CD4-positive, alpha-beta memory T cell (primary cell): ENCODE results near the gene FAM185A. TPM values are rescaled to one million over a fixed set of nuclear protein-coding genes. Genes with fewer than 3 reads are reported as not detected.
"Not testable (repeated sequence)": the region's sequence is repeated elsewhere in the genome, so short reads cannot be mapped to it uniquely, and the experiment has no call there.

ENCODE experiments used
- CTCF ChIA-PET: fragments of 350-600 bp; sonication (Branson Sonifier 250); formaldehyde crosslinking; loops from one replicate; lab custom pipeline; 2021; ENCODE audit warnings: inconsistent platforms; ENCODE audit not compliant: partially characterized antibody; lab: Charles Lee
- POLR2A ChIA-PET: fragments of 350-600 bp; sonication (Branson Sonifier 250); formaldehyde crosslinking; loops from one replicate; lab custom pipeline; 2021; ENCODE audit not compliant: partially characterized antibody; lab: Charles Lee
- DNase-seq, 5 donors: peaks; one replicate each; pipeline versions ENCODE4 v3.0.0 to v3.0.0-alpha.2; 2020 to 2022; ENCODE audit warnings: mixed read lengths in 1 of 5
- H3K27ac ChIP-seq: one replicate; pipeline ENCODE4 v1.7.0; 2013; ENCODE audit warnings: low read depth, low read length
- H3K27me3 ChIP-seq: 2 replicates; pipeline ENCODE4 v1.7.0; 2013; ENCODE audit warnings: mild to moderate bottlenecking, low read length, moderate library complexity; ENCODE audit not compliant: insufficient read depth
- H3K36me3 ChIP-seq: 2 replicates; pipeline ENCODE4 v1.7.0; 2013; ENCODE audit warnings: mild to moderate bottlenecking, low read length, moderate library complexity; ENCODE audit not compliant: insufficient read depth
- H3K4me1 ChIP-seq: 2 replicates; pipeline ENCODE4 v1.7.0; 2013; ENCODE audit warnings: mild to moderate bottlenecking, low read length, moderate library complexity; ENCODE audit not compliant: insufficient read depth
- H3K4me3 ChIP-seq, 2 donors: one replicate each; pipeline ENCODE4 v1.7.0; 2013; ENCODE audit warnings: low read length in 2 of 2, mild to moderate bottlenecking in 1 of 2
- H3K9me3 ChIP-seq, 2 donors: one replicate each; pipeline ENCODE4 v1.7.0; 2013; ENCODE audit warnings: low read length in 2 of 2, control low read depth in 1 of 2; ENCODE audit not compliant: control insufficient read depth in 1 of 2
- H3K27ac Mint-ChIP-seq, 7 donors: one replicate each; pipeline ENCODE4 v1.8.0; 2020 to 2021; ENCODE audit warnings: mixed read lengths in 7 of 7, mild to moderate bottlenecking in 6 of 7, inconsistent platforms in 3 of 7, moderate library complexity in 3 of 7
- H3K27me3 Mint-ChIP-seq, 2 donors: one replicate each; pipeline ENCODE4 v1.8.0; 2020 to 2021; ENCODE audit warnings: mixed read lengths in 2 of 2
- H3K36me3 Mint-ChIP-seq, 2 donors: one replicate each; pipeline ENCODE4 v1.8.0; 2020 to 2021; ENCODE audit warnings: mixed read lengths in 2 of 2, inconsistent platforms in 1 of 2, mild to moderate bottlenecking in 1 of 2
- H3K4me1 Mint-ChIP-seq, 4 donors: one replicate each; pipeline ENCODE4 v1.8.0; 2020 to 2021; ENCODE audit warnings: mixed read lengths in 4 of 4, mild to moderate bottlenecking in 1 of 4
- H3K4me3 Mint-ChIP-seq, 8 donors: one replicate each; pipeline ENCODE4 v1.8.0; 2020 to 2021; ENCODE audit warnings: mixed read lengths in 8 of 8, mild to moderate bottlenecking in 7 of 8, moderate library complexity in 6 of 8, inconsistent platforms in 3 of 8
- H3K9me3 Mint-ChIP-seq, 8 donors: one replicate each; pipeline ENCODE4 v1.8.0; 2020 to 2021; ENCODE audit warnings: mixed read lengths in 8 of 8, mild to moderate bottlenecking in 5 of 8, inconsistent platforms in 3 of 8, moderate library complexity in 1 of 8
- intact Hi-C: fragments of 100-400 bp; cut with micrococcal nuclease; formaldehyde crosslinking; loops from one replicate; pipeline ENCODE4 v1.15.1; 2023
- polyA plus RNA-seq, 2 donors: library from polyadenylated mRNA; unstranded; fragments of 300-500 nt; fragmentation: Illumina TruSeq; gene quantifications; one replicate each; pipeline ENCODE4 v1.2.3, GENCODE V29; 2021
- total RNA-seq, 2 experiments: library from RNA; stranded (reverse); gene quantifications; one replicate each; pipeline ENCODE4 v1.2.3, GENCODE V29; 2021

Gene FAM185A
- total and polyA plus RNA-seq, 4 experiments from 2014 or later = 4.6 to 11.1 (median 7.8) TPM

GRCh38 chr7:102788770-102789169 is 40.0 kb downstream of the FAM185A start:
- H3K27ac ChIP-seq, H3K4me3 Mint-ChIP-seq, H3K36me3 Mint-ChIP-seq, H3K4me3 ChIP-seq, DNase-seq, H3K4me1 Mint-ChIP-seq, H3K36me3 ChIP-seq, H3K27me3 ChIP-seq, H3K4me1 ChIP-seq, CTCF ChIA-PET, H3K9me3 Mint-ChIP-seq, H3K27ac Mint-ChIP-seq, intact Hi-C loops, H3K9me3 ChIP-seq, POLR2A ChIA-PET, H3K27me3 Mint-ChIP-seq: not testable (repeated sequence)

DNA sequence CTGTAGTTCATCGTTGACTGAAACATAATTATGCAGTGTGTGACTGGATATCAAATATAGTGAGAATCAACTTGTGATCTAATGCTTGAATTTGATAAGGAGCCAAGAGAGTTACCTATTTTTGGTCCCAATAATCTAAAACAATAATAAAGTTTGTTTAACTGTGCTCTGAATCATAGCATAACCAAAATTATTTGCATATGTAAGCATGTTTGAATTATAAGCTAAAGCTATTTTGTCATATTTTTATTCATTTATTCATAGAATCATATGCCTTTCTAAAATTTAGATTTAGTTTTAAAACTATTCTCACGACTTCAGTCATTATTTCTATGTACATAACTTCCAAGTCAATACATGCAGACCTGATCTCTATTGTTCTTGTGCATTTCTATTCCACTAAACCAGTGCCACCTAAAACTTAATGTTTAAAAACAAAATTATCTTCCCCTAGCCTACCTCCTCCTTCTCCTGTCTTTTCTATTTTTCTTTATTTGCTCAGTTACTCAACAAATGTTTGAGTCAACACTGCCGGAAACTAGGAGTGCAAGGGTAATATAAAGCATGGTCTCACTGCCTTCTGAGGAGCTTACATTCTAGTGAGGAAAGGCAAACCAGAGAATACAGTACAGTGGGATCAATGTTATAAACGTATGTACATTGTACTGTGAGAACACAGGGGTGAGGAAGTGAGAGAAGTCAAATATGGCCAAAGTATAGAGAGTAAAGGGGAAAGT is 41.7 kb downstream of the FAM185A start:
- H3K27me3 Mint-ChIP-seq, CTCF ChIA-PET, H3K9me3 Mint-ChIP-seq, DNase-seq, H3K4me1 ChIP-seq, H3K9me3 ChIP-seq, H3K27me3 ChIP-seq, H3K4me1 Mint-ChIP-seq, intact Hi-C loops, H3K4me3 ChIP-seq, H3K36me3 ChIP-seq, POLR2A ChIA-PET, H3K27ac ChIP-seq, H3K27ac Mint-ChIP-seq, H3K4me3 Mint-ChIP-seq: not testable (repeated sequence)
- H3K36me3 Mint-ChIP-seq = peaks cover 7 to 13% of the 10 kb centered on the region in 2 donors

- POLR2A ChIA-PET, CTCF ChIA-PET, H3K27ac Mint-ChIP-seq, H3K9me3 ChIP-seq, H3K4me3 ChIP-seq, intact Hi-C loops, DNase-seq, H3K9me3 Mint-ChIP-seq, H3K27me3 Mint-ChIP-seq, H3K4me1 Mint-ChIP-seq, H3K27me3 ChIP-seq, H3K4me1 ChIP-seq, H3K36me3 ChIP-seq, H3K27ac ChIP-seq, H3K4me3 Mint-ChIP-seq: not testable (repeated sequence)
- H3K36me3 Mint-ChIP-seq = peaks cover 7 to 18% of the 10 kb centered on the region in 2 donors
These were observed 42.6 kb downstream of the FAM185A start for GRCh38 chr7:102791367-102791766.

DNA sequence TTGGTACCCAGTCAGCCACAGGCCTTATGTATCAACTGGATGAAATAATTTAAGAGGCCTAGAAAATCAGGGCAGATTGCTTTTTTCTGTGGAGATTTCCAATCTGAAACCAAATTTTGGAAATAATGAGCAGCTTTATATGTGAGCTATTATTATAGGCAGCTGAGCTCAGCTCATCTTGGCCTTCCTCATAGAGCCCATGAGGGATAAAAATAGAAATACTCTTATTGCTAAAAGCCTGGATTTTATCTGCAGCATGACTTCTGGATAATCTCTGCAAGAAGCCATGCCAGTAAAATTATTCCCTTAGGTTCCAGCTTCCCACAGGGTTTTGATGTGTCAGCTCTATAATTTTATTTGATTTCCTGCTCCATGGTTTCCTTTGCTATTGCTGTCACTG is 43.0 kb downstream of the FAM185A start:
- CTCF ChIA-PET, H3K4me3 Mint-ChIP-seq, H3K36me3 ChIP-seq, H3K27me3 Mint-ChIP-seq, intact Hi-C loops, POLR2A ChIA-PET, H3K4me1 Mint-ChIP-seq, H3K9me3 ChIP-seq, H3K4me1 ChIP-seq, DNase-seq, H3K27me3 ChIP-seq, H3K4me3 ChIP-seq, H3K27ac ChIP-seq, H3K27ac Mint-ChIP-seq: not testable (repeated sequence)
- peaks cover 9 to 22% of the 10 kb centered on the region in 2 donors for H3K36me3 Mint-ChIP-seq
- H3K9me3 Mint-ChIP-seq = peaks cover 0 to 14% (median 3%) of the 10 kb centered on the region in 8 donors

DNA sequence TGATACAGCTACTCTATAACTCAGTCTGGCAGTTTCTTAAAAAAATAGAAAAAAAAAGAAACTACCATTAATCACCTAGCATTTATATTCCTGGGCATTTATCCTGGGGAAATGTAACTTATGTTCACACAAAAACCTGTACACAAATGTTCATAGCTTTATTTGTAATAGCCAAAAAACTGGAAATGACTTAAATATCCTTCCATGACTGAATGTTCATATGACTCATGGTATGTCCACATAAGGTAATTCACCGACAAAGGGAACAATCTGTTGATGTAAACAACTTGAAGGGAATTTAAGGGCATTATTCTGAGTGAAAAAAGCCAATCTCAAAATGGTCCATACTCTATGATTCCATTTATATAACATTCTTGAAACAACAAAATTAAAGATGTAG is 45.8 kb downstream of the FAM185A start:
- H3K36me3 Mint-ChIP-seq = peaks cover 12 to 25% of the 10 kb centered on the region in 2 donors
- H3K4me1 ChIP-seq, POLR2A ChIA-PET, H3K27ac Mint-ChIP-seq, H3K9me3 ChIP-seq, H3K4me3 Mint-ChIP-seq, H3K36me3 ChIP-seq, DNase-seq, H3K4me3 ChIP-seq, CTCF ChIA-PET, H3K27me3 Mint-ChIP-seq, H3K27me3 ChIP-seq, H3K4me1 Mint-ChIP-seq, H3K27ac ChIP-seq, intact Hi-C loops: not testable (repeated sequence)
- H3K9me3 Mint-ChIP-seq = peaks cover 0 to 14% (median 3%) of the 10 kb centered on the region in 8 donors

DNA sequence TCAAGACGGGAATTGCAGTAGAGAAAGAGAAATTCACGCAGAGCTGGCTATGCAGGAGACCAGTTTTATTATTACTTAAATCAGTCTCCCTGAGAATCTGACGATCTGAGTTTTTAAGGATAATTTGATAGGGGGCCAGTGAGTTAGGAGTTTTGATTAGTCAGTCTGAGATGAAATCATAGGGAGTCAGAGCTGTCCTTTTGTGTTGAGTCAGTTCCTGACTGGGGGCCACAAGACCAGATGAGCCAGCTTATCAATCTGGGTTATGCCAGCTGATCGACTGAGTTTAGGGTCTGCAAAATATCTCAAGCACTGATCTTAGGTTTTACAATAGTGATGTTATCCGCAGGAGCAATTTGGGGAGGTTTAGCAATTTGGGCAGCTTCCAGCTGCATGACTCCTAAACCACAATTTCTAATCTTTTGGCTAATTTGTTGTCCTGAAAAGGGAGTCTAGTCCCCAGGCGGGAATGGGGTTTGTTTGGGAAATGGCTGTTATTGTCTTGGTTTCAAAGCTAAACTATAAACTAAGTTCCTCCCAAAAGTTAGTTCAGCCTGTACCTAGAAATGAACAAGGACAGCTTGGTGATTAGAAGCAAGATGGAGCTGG is 47.3 kb downstream of the FAM185A start:
- H3K36me3 Mint-ChIP-seq = peaks cover 12 to 26% of the 10 kb centered on the region in 2 donors

GRCh38 chr7:102806613-102807012 is 57.8 kb downstream of the FAM185A start:
- H3K36me3 Mint-ChIP-seq = peaks cover 5 to 16% of the 10 kb centered on the region in 2 donors
- no peaks in the 10 kb centered on the region for H3K27me3 Mint-ChIP-seq
- DNase-seq = no peak
- H3K4me3 Mint-ChIP-seq = no peak overlapping the region
- ChIA-PET CTCF (no interaction called here), POLR2A (no interaction called here)
- intact Hi-C loops = no loop called here
- no peaks in the 10 kb centered on the region for H3K9me3 ChIP-seq
- no peaks in the 10 kb centered on the region for H3K36me3 ChIP-seq
- peaks cover 0 to 18% (median 5%) of the 10 kb centered on the region in 8 donors for H3K9me3 Mint-ChIP-seq
- H3K27ac ChIP-seq = no peak overlapping the region
- no peaks in the 10 kb centered on the region for H3K4me1 ChIP-seq
- H3K4me1 Mint-ChIP-seq = no peaks in the 10 kb centered on the region
- H3K4me3 ChIP-seq = no peak overlapping the region
- H3K27ac Mint-ChIP-seq = no peak overlapping the region
- H3K27me3 ChIP-seq = no peaks in the 10 kb centered on the region

More for the DNA sequence above, 47.3 kb downstream of the FAM185A start:
- H3K27ac ChIP-seq, intact Hi-C loops, H3K4me1 Mint-ChIP-seq, POLR2A ChIA-PET, H3K27ac Mint-ChIP-seq, CTCF ChIA-PET, H3K27me3 ChIP-seq, H3K9me3 ChIP-seq, H3K36me3 ChIP-seq, H3K4me3 Mint-ChIP-seq, H3K4me3 ChIP-seq, DNase-seq, H3K27me3 Mint-ChIP-seq, H3K4me1 ChIP-seq: not testable (repeated sequence)
- H3K9me3 Mint-ChIP-seq = peaks cover 0 to 15% (median 4%) of the 10 kb centered on the region in 8 donors
